ENCODE data around the gene PDE1C. TPM values are rescaled to one million over a fixed set of nuclear protein-coding genes. Genes with fewer than 3 reads are reported as not detected.
A peak's percentile ranks its signal among the peaks of the same experiment; 100 is the strongest.

PDE1C gene
- total and polyA plus RNA-seq, 2 donors (not counting 1 experiment from before 2014, with no cell fraction given), result 16.6 to 27.6 TPM

GRCh38 chr7:32116436-32116835 lies 46.2 kb upstream of the PDE1C start:
- Histone ChIP-seq H3K27ac (ENCODE audit: insufficient read depth, low read length) (no peak overlapping the region), H3K4me1 (ENCODE audit: control insufficient read depth, extremely low read depth, insufficient read depth, low read length) (no peaks in the 10 kb centered on the region), H3K36me3 (ENCODE audit: control insufficient read depth, insufficient read depth, low read length) (no peaks in the 10 kb centered on the region), H3K9me3 (ENCODE audit: control insufficient read depth, insufficient read depth, low read depth, low read length) (no peaks in the 10 kb centered on the region), H4K20me1 (ENCODE audit: control insufficient read depth, extremely low read depth, insufficient read depth, low read length) (no peaks in the 10 kb centered on the region), H3K4me3 (replicated peaks in 1 of 4; ENCODE audit: control extremely low read depth in 1 of 4, insufficient read depth in 1 of 4, low read depth in 3 of 4, low read length in 4 of 4) (no peak overlapping the region), H3K9ac (ENCODE audit: insufficient read depth, low read length) (no peak overlapping the region), H3K27me3 (ENCODE audit: control insufficient read depth, insufficient read depth, low read length) (no peaks in the 10 kb centered on the region), H3K79me2 (ENCODE audit: control insufficient read depth, insufficient read depth, low read length) (no peaks in the 10 kb centered on the region), H2AFZ (ENCODE audit: low read length) (no peak overlapping the region), H3K4me2 (ENCODE audit: extremely low read depth, insufficient read depth, low read length) (no peak overlapping the region)
- DNase-seq (ENCODE audit: low read depth in 2 of 2), result no peak
- TF ChIP-seq CTCF (conservative IDR thresholded peaks at IDR 0.05 in 1 of 2, IDR thresholded peaks at IDR 0.05 in 1 of 2; ENCODE audit: low read depth in 1 of 2, low read length in 2 of 2) (no peak), EZH2 (IDR thresholded peaks at IDR 0.05; ENCODE audit: low read length, missing control alignments) (no peak)

- Histone ChIP-seq H3K4me1 (ENCODE audit: control insufficient read depth, extremely low read depth, insufficient read depth, low read length) (no peaks in the 10 kb centered on the region), H3K4me3 (replicated peaks in 1 of 4; ENCODE audit: control extremely low read depth in 1 of 4, insufficient read depth in 1 of 4, low read depth in 3 of 4, low read length in 4 of 4) (no peak overlapping the region), H3K36me3 (ENCODE audit: control insufficient read depth, insufficient read depth, low read length) (no peaks in the 10 kb centered on the region), H3K27ac (ENCODE audit: insufficient read depth, low read length) (no peak overlapping the region), H2AFZ (ENCODE audit: low read length) (no peak overlapping the region), H3K9ac (ENCODE audit: insufficient read depth, low read length) (no peak overlapping the region), H3K4me2 (ENCODE audit: extremely low read depth, insufficient read depth, low read length) (no peak overlapping the region), H3K9me3 (ENCODE audit: control insufficient read depth, insufficient read depth, low read depth, low read length) (no peaks in the 10 kb centered on the region), H3K79me2 (ENCODE audit: control insufficient read depth, insufficient read depth, low read length) (no peaks in the 10 kb centered on the region), H4K20me1 (ENCODE audit: control insufficient read depth, extremely low read depth, insufficient read depth, low read length) (no peaks in the 10 kb centered on the region), H3K27me3 (ENCODE audit: control insufficient read depth, insufficient read depth, low read length) (no peaks in the 10 kb centered on the region)
- peak in 1 of 2 donors; percentile 95 for DNase-seq (ENCODE audit: low read depth in 2 of 2)
- TF ChIP-seq CTCF (conservative IDR thresholded peaks at IDR 0.05 in 1 of 2, IDR thresholded peaks at IDR 0.05 in 1 of 2; ENCODE audit: low read depth in 1 of 2, low read length in 2 of 2) (no peak), EZH2 (IDR thresholded peaks at IDR 0.05; ENCODE audit: low read length, missing control alignments) (no peak)
These were observed 45.6 kb upstream of the PDE1C start for GRCh38 chr7:32115831-32116230.

GRCh38 chr7:32108651-32109050 lies 38.4 kb upstream of the PDE1C start:
- no peaks in the 10 kb centered on the region for H3K27me3 ChIP-seq (ENCODE audit: control insufficient read depth, insufficient read depth, low read length)
- no peak for DNase-seq (ENCODE audit: low read depth in 2 of 2)
- H3K4me3 ChIP-seq (replicated peaks in 1 of 4; ENCODE audit: control extremely low read depth in 1 of 4, insufficient read depth in 1 of 4, low read depth in 3 of 4, low read length in 4 of 4), result no peak overlapping the region
- H3K9me3 ChIP-seq (ENCODE audit: control insufficient read depth, insufficient read depth, low read depth, low read length), result no peaks in the 10 kb centered on the region
- no peaks in the 10 kb centered on the region for H3K79me2 ChIP-seq (ENCODE audit: control insufficient read depth, insufficient read depth, low read length)
- no peak overlapping the region for H3K9ac ChIP-seq (ENCODE audit: insufficient read depth, low read length)
- H4K20me1 ChIP-seq (ENCODE audit: control insufficient read depth, extremely low read depth, insufficient read depth, low read length), result no peaks in the 10 kb centered on the region
- no peak overlapping the region for H3K27ac ChIP-seq (ENCODE audit: insufficient read depth, low read length)
- no peaks in the 10 kb centered on the region for H3K36me3 ChIP-seq (ENCODE audit: control insufficient read depth, insufficient read depth, low read length)
- TF ChIP-seq CTCF (conservative IDR thresholded peaks at IDR 0.05 in 1 of 2, IDR thresholded peaks at IDR 0.05 in 1 of 2; ENCODE audit: low read depth in 1 of 2, low read length in 2 of 2), result no peak
- H2AFZ ChIP-seq (ENCODE audit: low read length), result no peak overlapping the region
- no peaks in the 10 kb centered on the region for H3K4me1 ChIP-seq (ENCODE audit: control insufficient read depth, extremely low read depth, insufficient read depth, low read length)
- no peak overlapping the region for H3K4me2 ChIP-seq (ENCODE audit: extremely low read depth, insufficient read depth, low read length)
